Muscle of leg (tissue), 11 donors: ENCODE measurements around the gene FZD7. TPM values are rescaled to one million over a fixed set of nuclear protein-coding genes. Genes with fewer than 3 reads are reported as not detected.

Source experiments
- DNase-seq: peaks from one replicate; pipeline ENCODE4 v3.0.0; 2013
- H3K27ac ChIP-seq: one replicate; pipeline ENCODE4 v1.5.1; 2013; ENCODE audit warnings: mild to moderate bottlenecking, low read length, control low read depth
- H3K27me3 ChIP-seq: one replicate; pipeline ENCODE4 v1.6.1; 2013; ENCODE audit warnings: low read length; ENCODE audit not compliant: control insufficient read depth, insufficient read depth
- H3K36me3 ChIP-seq: one replicate; pipeline ENCODE4 v1.6.1; 2013; ENCODE audit warnings: low read length; ENCODE audit not compliant: control insufficient read depth, insufficient read depth
- H3K4me1 ChIP-seq: one replicate; pipeline ENCODE4 v1.6.1; 2013; ENCODE audit warnings: low read length; ENCODE audit not compliant: control insufficient read depth, insufficient read depth
- H3K4me3 ChIP-seq: one replicate; pipeline ENCODE4 v1.5.1; 2013; ENCODE audit warnings: low read length, control low read depth
- H3K9me3 ChIP-seq: replicated peaks from 2 replicates; pipeline ENCODE4 v1.6.1; 2013; ENCODE audit warnings: low read depth, low read length; ENCODE audit not compliant: control insufficient read depth
- WGBS: methylation state at CpG from one replicate; pipeline ENCODE4 v1.1.5; 2013; ENCODE audit warnings: missing lambda C conversion rate; ENCODE audit not compliant: insufficient coverage; 5-methylcytosine and 5-hydroxymethylcytosine counted together
- polyA plus RNA-seq, 8 donors: library from polyadenylated mRNA; unstranded; fragments of 120-200 nt; gene quantifications; one replicate each; pipeline versions ENCODE4 v1.2.1 to v1.2.3, GENCODE V29; 2013; ENCODE audit warnings: inconsistent platforms in 1 of 8, low replicate concordance in 1 of 8; ENCODE audit not compliant: insufficient read length in 8 of 8, insufficient read depth in 1 of 8
- total RNA-seq: library from RNA; stranded (reverse); fragments of 120-200 nt; gene quantifications from one replicate; pipeline ENCODE4 v1.2.4, GENCODE V29; 2013

FZD7 gene
- total and polyA plus RNA-seq, 9 donors = 22.4 to 37.3 (median 28.6) TPM

DNA sequence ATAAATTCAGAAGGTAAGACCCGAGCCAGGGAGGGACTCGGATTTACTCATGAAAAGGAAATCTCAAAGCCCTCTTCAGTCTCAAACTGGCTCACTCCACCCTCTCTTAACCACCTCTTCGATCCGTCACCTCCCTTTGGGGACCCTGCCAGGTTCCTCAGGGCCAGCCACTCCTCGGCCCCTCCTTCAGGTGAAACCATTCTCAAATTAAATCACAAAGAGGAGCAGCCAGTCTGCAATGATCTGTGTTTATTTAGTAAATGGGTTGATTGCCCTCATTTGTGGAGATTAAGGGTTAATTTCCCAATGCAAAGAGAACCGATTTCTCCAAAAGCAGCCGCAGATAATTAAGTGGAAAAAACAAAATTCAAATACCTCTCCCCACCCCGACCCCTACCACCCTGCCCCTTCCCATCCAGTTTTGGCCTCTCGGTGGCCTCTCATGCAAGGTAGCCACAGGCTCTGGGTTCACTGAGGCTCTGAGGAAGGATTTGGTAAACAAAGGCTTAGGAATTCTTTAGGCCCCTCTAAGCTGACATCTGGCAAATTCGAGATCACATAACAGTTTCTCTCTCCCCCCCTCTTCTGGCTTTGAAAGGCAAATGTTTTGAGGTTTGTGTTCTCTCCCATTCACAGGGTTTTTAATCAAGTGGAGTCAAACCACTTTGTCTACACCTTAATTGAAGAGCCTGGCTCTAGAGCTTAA lies 10.3 kb upstream of the FZD7 start:
- Histone ChIP-seq H3K4me3 (no peak overlapping the region), H3K4me1 (peaks cover 18% of the 10 kb centered on the region), H3K27me3 (no peaks in the 10 kb centered on the region), H3K27ac (no peak overlapping the region), H3K36me3 (no peaks in the 10 kb centered on the region), H3K9me3 (no peaks in the 10 kb centered on the region)
- WGBS = 63% methylated on average over 4 of the region's 10 CpGs
- no peak for DNase-seq

GRCh38 chr2:202023904-202024266 lies 9.8 kb upstream of the FZD7 start:
- no peak for DNase-seq
- no peaks in the 10 kb centered on the region for H3K36me3 ChIP-seq
- WGBS = 57% methylated on average over 7 of the region's 8 CpGs
- peaks cover 18% of the 10 kb centered on the region for H3K4me1 ChIP-seq
- no peaks in the 10 kb centered on the region for H3K9me3 ChIP-seq
- H3K27me3 ChIP-seq = no peaks in the 10 kb centered on the region
- H3K27ac ChIP-seq = peak overlapping the region; percentile 9
- H3K4me3 ChIP-seq = no peak overlapping the region

DNA sequence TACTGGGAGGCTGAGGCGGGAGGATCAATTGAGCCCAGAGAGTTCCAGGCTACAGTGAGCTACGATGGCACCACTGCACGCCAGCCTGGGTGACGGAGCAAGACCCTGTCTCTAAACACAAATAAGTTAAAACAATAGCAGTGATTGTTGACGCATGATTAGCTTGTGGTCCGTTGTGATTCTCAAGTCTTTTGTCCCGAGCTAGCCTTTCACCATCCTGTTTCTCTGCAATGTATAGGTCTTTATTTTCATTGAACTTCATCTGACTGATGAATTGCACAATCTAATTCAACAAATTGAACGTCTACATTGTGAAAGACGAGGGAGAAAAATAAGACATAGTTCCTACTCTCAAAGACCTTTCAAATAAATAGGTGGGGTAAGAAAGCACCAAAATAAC lies 8.8 kb upstream of the FZD7 start:
- no peak overlapping the region for H3K27ac ChIP-seq
- H3K4me3 ChIP-seq = no peak overlapping the region
- no peaks in the 10 kb centered on the region for H3K27me3 ChIP-seq
- no peak for DNase-seq
- no peaks in the 10 kb centered on the region for H3K9me3 ChIP-seq
- H3K36me3 ChIP-seq = no peaks in the 10 kb centered on the region
- 100% methylated on average over 3 of the region's 9 CpGs for WGBS
- peaks cover 18% of the 10 kb centered on the region for H3K4me1 ChIP-seq

DNA sequence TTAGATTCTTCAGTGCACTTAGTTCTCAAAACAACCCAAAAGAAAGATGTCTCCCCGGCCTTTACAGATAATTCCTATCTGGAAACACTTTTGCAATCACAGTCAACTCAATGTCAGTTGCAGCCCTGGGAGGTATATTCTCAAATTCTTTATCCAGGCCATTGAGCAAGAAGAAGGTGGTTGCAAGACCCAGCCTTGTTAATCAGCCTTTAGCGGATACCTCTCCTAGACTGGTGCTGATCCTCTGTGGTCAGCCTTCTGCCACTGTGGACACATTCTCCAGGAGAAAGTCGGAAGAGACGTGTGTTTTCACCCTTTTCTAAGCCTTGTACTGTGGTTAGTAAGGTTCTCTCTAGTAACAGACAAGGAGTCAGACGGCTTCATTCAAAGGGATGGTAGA lies 7.8 kb upstream of the FZD7 start:
- Histone ChIP-seq H3K27ac (no peak overlapping the region), H3K27me3 (no peaks in the 10 kb centered on the region), H3K36me3 (no peaks in the 10 kb centered on the region), H3K9me3 (no peaks in the 10 kb centered on the region), H3K4me1 (peaks cover 13% of the 10 kb centered on the region), H3K4me3 (no peak overlapping the region)
- WGBS = 80% methylated on average over 1 of the region's 5 CpGs
- DNase-seq = no peak

DNA sequence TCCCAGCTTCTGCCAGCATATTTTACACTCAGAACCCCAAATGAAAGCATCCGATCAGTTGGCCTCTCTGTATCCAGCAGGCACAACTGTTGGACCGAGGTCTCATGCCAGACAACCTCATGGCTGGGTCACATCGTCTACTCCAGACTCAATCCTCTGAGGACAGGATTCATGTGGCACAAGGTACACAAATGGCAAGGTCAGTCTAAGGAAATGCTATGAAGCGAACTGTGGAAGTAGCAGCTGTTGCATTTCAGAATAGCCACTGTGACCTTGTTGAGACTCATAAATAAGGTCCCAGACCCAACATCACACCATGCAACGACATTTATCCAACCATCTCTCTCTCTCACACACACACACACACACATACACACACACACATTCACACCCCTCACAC lies 7.1 kb upstream of the FZD7 start:
- Histone ChIP-seq H3K27me3 (no peaks in the 10 kb centered on the region), H3K4me3 (no peak overlapping the region), H3K27ac (peak overlapping the region; percentile 53), H3K36me3 (no peaks in the 10 kb centered on the region), H3K4me1 (peaks cover 13% of the 10 kb centered on the region), H3K9me3 (no peaks in the 10 kb centered on the region)
- no peak for DNase-seq
- WGBS = 81% methylated on average over 5 of the region's 5 CpGs

DNA sequence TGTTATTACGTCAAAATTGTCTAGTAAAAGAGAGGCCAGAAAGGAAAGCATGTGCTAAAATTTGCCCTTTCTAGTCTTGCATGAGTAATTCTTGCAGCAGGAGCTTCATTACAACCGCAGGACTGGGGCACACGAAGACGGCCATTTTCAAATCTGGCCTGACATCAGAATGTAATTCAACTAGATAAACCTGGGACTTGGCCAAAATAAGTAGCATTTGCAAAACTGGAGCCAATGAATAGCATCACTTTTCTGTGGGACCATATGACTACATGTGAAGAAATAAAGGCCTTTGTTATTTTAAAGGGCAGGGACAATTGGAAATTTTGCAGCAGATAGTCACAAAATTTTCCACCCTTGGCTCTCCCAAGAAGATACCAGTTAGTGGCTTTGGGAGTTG lies 3.0 kb upstream of the FZD7 start:
- Histone ChIP-seq H3K27me3 (peaks cover 22% of the 10 kb centered on the region), H3K9me3 (no peaks in the 10 kb centered on the region), H3K4me1 (peaks cover 19% of the 10 kb centered on the region), H3K27ac (no peak overlapping the region), H3K4me3 (no peak overlapping the region), H3K36me3 (peaks cover under 1% of the 10 kb centered on the region)
- peak; percentile 35 for DNase-seq
- 69% methylated on average over 4 of the region's 4 CpGs for WGBS

- H3K4me3 ChIP-seq = no peak overlapping the region
- H3K36me3 ChIP-seq = peaks cover 5% of the 10 kb centered on the region
- no peaks in the 10 kb centered on the region for H3K9me3 ChIP-seq
- peak; percentile 74 for DNase-seq
- WGBS = no CpG with 5 or more reads among the region's 4 CpGs
- H3K27ac ChIP-seq = peak overlapping the region; percentile 29
- peaks cover 23% of the 10 kb centered on the region for H3K4me1 ChIP-seq
- peaks cover 29% of the 10 kb centered on the region for H3K27me3 ChIP-seq
Measured at GRCh38 chr2:202031246-202031951, 2.3 kb upstream of the FZD7 start.

DNA sequence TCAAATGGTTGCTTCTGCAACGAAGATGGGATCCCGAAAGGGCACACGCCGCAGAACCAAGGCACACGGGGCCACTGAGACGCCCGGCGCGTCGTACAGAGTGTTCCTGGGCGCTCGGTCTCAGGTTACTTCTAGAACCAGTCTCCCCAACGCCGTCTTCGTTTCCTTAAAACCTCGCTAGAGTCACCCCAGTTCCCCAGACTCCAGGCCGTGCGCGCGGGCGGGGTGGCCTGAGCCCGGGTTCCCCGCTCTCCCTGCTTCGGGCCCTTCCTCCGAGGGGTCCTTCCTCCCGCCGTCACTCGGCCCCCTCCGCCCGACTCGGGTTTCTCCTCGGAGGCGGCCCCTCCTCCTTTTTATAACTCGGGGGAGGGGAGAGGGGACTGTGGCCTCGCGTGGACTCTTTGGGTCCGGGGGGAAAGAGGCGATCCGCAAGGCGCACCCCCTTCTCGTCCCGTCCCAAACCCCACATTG lies 774 bp upstream of the FZD7 start:
- Histone ChIP-seq H3K27ac (peak overlapping the region; percentile 99), H3K4me1 (peaks cover 28% of the 10 kb centered on the region), H3K4me3 (peak overlapping the region; percentile 67), H3K27me3 (peaks cover 34% of the 10 kb centered on the region), H3K9me3 (no peaks in the 10 kb centered on the region), H3K36me3 (peaks cover 7% of the 10 kb centered on the region)
- DNase-seq = peak; percentile 92
- 0% methylated on average over 31 of the region's 42 CpGs for WGBS

- Histone ChIP-seq H3K4me3 (peak overlapping the region; percentile 74), H3K4me1 (peaks cover 36% of the 10 kb centered on the region), H3K36me3 (peaks cover 8% of the 10 kb centered on the region), H3K9me3 (no peaks in the 10 kb centered on the region), H3K27ac (peak overlapping the region; percentile 97), H3K27me3 (peaks cover 36% of the 10 kb centered on the region)
- WGBS = under 1% methylated on average over 105 of the region's 105 CpGs
- peak; percentile 48 for DNase-seq
Measured at GRCh38 chr2:202034249-202035088, 814 bp downstream of the FZD7 start.
